Activated naive CD8-positive, alpha-beta T cell treated with anti-CD3 and anti-CD28 coated beads, Interleukin-2, amount 10 ng/mL, durations not matched to agents 7 days and 5 days (primary cell): ENCODE measurements around the gene SCN8A. TPM values are rescaled to one million over a fixed set of nuclear protein-coding genes. Genes with fewer than 3 reads are reported as not detected.
A peak's percentile ranks its signal among the peaks of the same experiment; 100 is the strongest.

ENCODE experiments used
- ATAC-seq: fragments of 150-1000 bp; cut with Tn5 transposase; one replicate; pipeline ENCODE4 v1.10.0; 2021; ENCODE audit warnings: low read depth, moderate library complexity
- POLR2A ChIA-PET: fragments of 350-600 bp; sonication (Branson Sonifier 250); formaldehyde crosslinking; loops from one replicate; lab custom pipeline; 2021; ENCODE audit warnings: antibody characterized with exemption; lab: Charles Lee
- DNase-seq: peaks from one replicate; pipeline ENCODE4 v3.0.0; 2021
- H3K27ac Mint-ChIP-seq: one replicate; pipeline ENCODE4 v1.8.0; 2022; ENCODE audit warnings: mild to moderate bottlenecking, mixed read lengths
- H3K27me3 Mint-ChIP-seq: one replicate; pipeline ENCODE4 v1.8.0; 2022; ENCODE audit warnings: mild to moderate bottlenecking, moderate library complexity, mixed read lengths
- H3K36me3 Mint-ChIP-seq: one replicate; pipeline ENCODE4 v1.8.0; 2021; ENCODE audit warnings: mild to moderate bottlenecking, mixed read lengths
- H3K4me1 Mint-ChIP-seq: one replicate; pipeline ENCODE4 v1.8.0; 2021; ENCODE audit warnings: mixed read lengths
- H3K4me3 Mint-ChIP-seq: one replicate; pipeline ENCODE4 v1.8.0; 2022; ENCODE audit warnings: mild to moderate bottlenecking, moderate library complexity, mixed read lengths
- H3K9me3 Mint-ChIP-seq: one replicate; pipeline ENCODE4 v1.8.0; 2021; ENCODE audit warnings: mixed read lengths
- total RNA-seq, 2 experiments: library from RNA; stranded (reverse); gene quantifications; one replicate each; pipeline ENCODE4 v1.2.3, GENCODE V29; 2021

Gene SCN8A
- total RNA-seq, 2 experiments from 2014 or later = 0.96 to 1.3 TPM

- no peak overlapping the region for H3K27ac Mint-ChIP-seq
Observed at GRCh38 chr12:51837286-51837685, 246.3 kb downstream of the SCN8A start.

DNA sequence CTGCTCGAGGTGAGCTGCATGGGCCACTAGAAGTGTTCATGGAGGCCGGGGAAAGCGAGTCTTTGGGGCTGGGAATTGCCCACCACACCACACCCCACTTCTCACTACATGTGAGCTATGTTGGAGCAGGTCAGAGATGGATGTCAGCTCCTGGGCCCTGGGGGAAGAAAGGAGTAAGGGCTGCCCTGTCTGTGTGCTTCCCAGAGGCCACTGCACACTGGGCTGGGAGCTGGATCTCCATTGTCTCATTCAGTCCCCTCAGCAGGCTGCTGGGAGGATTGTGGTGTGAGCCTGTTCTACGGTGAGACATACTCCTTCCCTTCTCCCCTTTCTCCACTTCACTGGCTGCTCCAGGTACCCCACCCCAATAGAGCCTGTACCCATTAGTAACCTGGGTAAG is 247.0 kb downstream of the SCN8A start:
- no peak for DNase-seq
- peaks cover 9% of the 10 kb centered on the region for H3K4me1 Mint-ChIP-seq
- no peaks in the 10 kb centered on the region for H3K9me3 Mint-ChIP-seq
- H3K27me3 Mint-ChIP-seq = peaks cover 32% of the 10 kb centered on the region
- no peaks in the 10 kb centered on the region for H3K36me3 Mint-ChIP-seq
- no peak overlapping the region for H3K27ac Mint-ChIP-seq
- POLR2A ChIA-PET = interaction anchor here (0.5 kb wide), 1 partner anchor 43 kb away, joined by 3 read pairs; no protein-coding TSS in a partner anchor
- no peak overlapping the region for H3K4me3 Mint-ChIP-seq
- no peak for ATAC-seq

More at GRCh38 chr12:51837286-51837685, 246.3 kb downstream of the SCN8A start:
- DNase-seq (no peak), ATAC-seq (no peak)
- H3K4me1 Mint-ChIP-seq = peaks cover 16% of the 10 kb centered on the region
- no peak overlapping the region for H3K4me3 Mint-ChIP-seq
- H3K36me3 Mint-ChIP-seq = no peaks in the 10 kb centered on the region
- peaks cover 36% of the 10 kb centered on the region for H3K27me3 Mint-ChIP-seq
- POLR2A ChIA-PET = no interaction called here
- H3K9me3 Mint-ChIP-seq = no peaks in the 10 kb centered on the region

GRCh38 chr12:51838762-51839161 is 247.7 kb downstream of the SCN8A start:
- Mint-ChIP-seq H3K27me3 (peaks cover 33% of the 10 kb centered on the region), H3K36me3 (no peaks in the 10 kb centered on the region), H3K4me1 (peaks cover 2% of the 10 kb centered on the region), H3K27ac (no peak overlapping the region), H3K4me3 (no peak overlapping the region), H3K9me3 (no peaks in the 10 kb centered on the region)
- ATAC-seq = no peak
- no peak for DNase-seq
- POLR2A ChIA-PET = no interaction called here

GRCh38 chr12:51839310-51839947 is 248.4 kb downstream of the SCN8A start:
- H3K9me3 Mint-ChIP-seq = no peaks in the 10 kb centered on the region
- no peak for ATAC-seq
- no peaks in the 10 kb centered on the region for H3K36me3 Mint-ChIP-seq
- no peak for DNase-seq
- H3K4me3 Mint-ChIP-seq = no peak overlapping the region
- POLR2A ChIA-PET = no interaction called here
- no peaks in the 10 kb centered on the region for H3K4me1 Mint-ChIP-seq
- peaks cover 35% of the 10 kb centered on the region for H3K27me3 Mint-ChIP-seq
- no peak overlapping the region for H3K27ac Mint-ChIP-seq

DNA sequence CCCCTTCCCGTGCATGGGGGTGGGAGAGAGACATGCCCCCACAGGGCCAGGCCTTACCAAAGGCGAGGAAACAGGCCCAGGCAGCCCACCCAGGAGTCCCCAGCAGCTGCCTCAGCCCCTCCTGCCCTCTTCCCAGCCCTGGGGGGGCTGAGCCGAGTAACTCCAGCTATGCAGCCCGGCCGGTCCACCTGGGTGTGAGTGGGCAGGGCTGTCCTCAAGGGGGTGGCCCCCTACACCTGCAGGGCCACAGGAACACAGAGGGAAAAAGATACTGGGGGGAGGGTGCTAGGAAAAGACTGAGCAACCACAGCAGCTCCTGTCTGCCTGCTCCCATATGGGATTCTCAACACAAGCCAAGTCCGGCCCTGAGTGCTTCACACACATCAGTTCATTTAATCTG is 249.9 kb downstream of the SCN8A start:
- Mint-ChIP-seq H3K27me3 (peaks cover 42% of the 10 kb centered on the region), H3K4me3 (no peak overlapping the region)

GRCh38 chr12:51841727-51842126 is 250.7 kb downstream of the SCN8A start:
- Mint-ChIP-seq H3K4me3 (no peak overlapping the region), H3K27me3 (peaks cover 50% of the 10 kb centered on the region), H3K4me1 (peaks cover 4% of the 10 kb centered on the region), H3K27ac (no peak overlapping the region), H3K9me3 (no peaks in the 10 kb centered on the region), H3K36me3 (no peaks in the 10 kb centered on the region)
- DNase-seq (no peak), ATAC-seq (no peak)
- POLR2A ChIA-PET = interaction anchor here (1.3 kb wide), 1 partner anchor 10 kb away, joined by 3 read pairs; no protein-coding TSS in a partner anchor

More for the DNA sequence above, 249.9 kb downstream of the SCN8A start:
- H3K27ac Mint-ChIP-seq = no peak overlapping the region
- H3K9me3 Mint-ChIP-seq = no peaks in the 10 kb centered on the region
- H3K36me3 Mint-ChIP-seq = no peaks in the 10 kb centered on the region
- peaks cover under 1% of the 10 kb centered on the region for H3K4me1 Mint-ChIP-seq
- POLR2A ChIA-PET = interaction anchor here (0.8 to 1.3 kb wide), 2 partner anchors 9 to 21 kb away, joined by 3 read pairs; no protein-coding TSS in a partner anchor
- ATAC-seq (no peak), DNase-seq (no peak)

GRCh38 chr12:51844854-51845253 is 253.8 kb downstream of the SCN8A start:
- no peaks in the 10 kb centered on the region for H3K9me3 Mint-ChIP-seq
- no peak for DNase-seq
- no peak overlapping the region for H3K27ac Mint-ChIP-seq
- H3K4me3 Mint-ChIP-seq = no peak overlapping the region
- no peak for ATAC-seq
- H3K4me1 Mint-ChIP-seq = peaks cover 4% of the 10 kb centered on the region
- POLR2A ChIA-PET = no interaction called here
- H3K27me3 Mint-ChIP-seq = peaks cover 44% of the 10 kb centered on the region
- H3K36me3 Mint-ChIP-seq = no peaks in the 10 kb centered on the region

GRCh38 chr12:51845482-51845881 is 254.4 kb downstream of the SCN8A start:
- H3K9me3 Mint-ChIP-seq = no peaks in the 10 kb centered on the region
- ATAC-seq (no peak), DNase-seq (no peak)
- H3K4me3 Mint-ChIP-seq = no peak overlapping the region
- no peak overlapping the region for H3K27ac Mint-ChIP-seq
- no peaks in the 10 kb centered on the region for H3K36me3 Mint-ChIP-seq
- peaks cover 4% of the 10 kb centered on the region for H3K4me1 Mint-ChIP-seq
- POLR2A ChIA-PET = no interaction called here
- H3K27me3 Mint-ChIP-seq = peaks cover 41% of the 10 kb centered on the region

DNA sequence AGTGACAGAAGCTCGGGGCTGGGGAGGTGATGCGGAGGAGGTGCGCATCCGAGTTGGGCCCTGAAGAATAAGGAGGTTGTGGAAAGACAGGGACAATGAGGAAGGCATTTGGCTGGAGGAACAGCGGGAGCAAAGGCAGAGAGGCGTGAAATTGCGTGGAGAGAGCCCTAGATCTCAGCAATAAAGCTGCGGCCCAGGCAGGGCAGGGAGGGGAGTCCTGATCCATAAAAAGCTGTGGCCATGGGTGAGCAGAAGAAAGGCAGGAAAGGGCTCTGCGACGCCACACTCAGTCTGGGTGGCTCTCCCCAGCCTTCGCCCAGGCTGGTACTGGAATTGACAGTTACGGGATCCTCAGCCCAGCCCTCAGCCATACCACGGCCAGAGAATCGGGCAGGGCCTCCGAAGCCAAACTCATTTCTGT is 255.2 kb downstream of the SCN8A start:
- Mint-ChIP-seq H3K9me3 (no peaks in the 10 kb centered on the region), H3K4me3 (peak overlapping the region; percentile 38), H3K4me1 (peaks cover 7% of the 10 kb centered on the region), H3K36me3 (no peaks in the 10 kb centered on the region), H3K27me3 (peaks cover 47% of the 10 kb centered on the region), H3K27ac (no peak overlapping the region)
- no peak for ATAC-seq
- DNase-seq = no peak
- POLR2A ChIA-PET = no interaction called here

- peak; percentile 63 for DNase-seq
- H3K27me3 Mint-ChIP-seq = peaks cover 48% of the 10 kb centered on the region
- peak overlapping the region; percentile 74 for H3K4me3 Mint-ChIP-seq
- peak; percentile 43 for ATAC-seq
- no peaks in the 10 kb centered on the region for H3K36me3 Mint-ChIP-seq
- no peaks in the 10 kb centered on the region for H3K9me3 Mint-ChIP-seq
- H3K4me1 Mint-ChIP-seq = peaks cover 13% of the 10 kb centered on the region
- POLR2A ChIA-PET = no interaction called here
- no peak overlapping the region for H3K27ac Mint-ChIP-seq
Observed at GRCh38 chr12:51846911-51847642, 256.0 kb downstream of the SCN8A start.

GRCh38 chr12:51847643-51848325 is 256.8 kb downstream of the SCN8A start:
- POLR2A ChIA-PET = no interaction called here
- no peak for ATAC-seq
- peaks cover 50% of the 10 kb centered on the region for H3K27me3 Mint-ChIP-seq

GRCh38 chr12:51848326-51848727 is 257.3 kb downstream of the SCN8A start, which contains the start of gene FIGNL2:
Gene FIGNL2, minus strand, starts transcription at chr12:51848718. Its CDS starts 26,305 bp downstream, at chr12:51822413.
- Mint-ChIP-seq H3K4me1 (peaks cover 16% of the 10 kb centered on the region), H3K27ac (no peak within 1 kb of the TSS), H3K4me3 (no peak within 1 kb of the TSS), H3K27me3 (peaks cover 55% of the 10 kb centered on the region), H3K36me3 (no peaks in the 10 kb centered on the region), H3K9me3 (no peaks in the 10 kb centered on the region)
- ATAC-seq = no peak
- POLR2A ChIA-PET = no interaction called here
- DNase-seq = no peak

More at GRCh38 chr12:51847643-51848325, 256.8 kb downstream of the SCN8A start:
- H3K27ac Mint-ChIP-seq = no peak overlapping the region
- no peaks in the 10 kb centered on the region for H3K9me3 Mint-ChIP-seq
- peaks cover 16% of the 10 kb centered on the region for H3K4me1 Mint-ChIP-seq
- DNase-seq = no peak
- no peak overlapping the region for H3K4me3 Mint-ChIP-seq
- no peaks in the 10 kb centered on the region for H3K36me3 Mint-ChIP-seq
